A673 (cell line): ENCODE data around the gene GSTM5.

Source experiments
- CTCF ChIP-seq: fragments of 300-800, 200-600 bp; sonication (generic); conservative IDR thresholded peaks from 2 replicates; pipeline ENCODE4 v1.5.1; 2017; ENCODE audit warnings: low read depth, mild to moderate bottlenecking, antibody characterized with exemption, low read length, moderate library complexity, mixed read lengths
- EZH2 ChIP-seq: fragments of 200-600 bp; sonication (generic); IDR thresholded peaks from 2 replicates; pipeline ENCODE4 v1.6.1; 2017; ENCODE audit warnings: borderline replicate concordance, low read depth, mild to moderate bottlenecking, mixed read lengths, antibody characterized with exemption, low read length; ENCODE audit not compliant: poor library complexity, severe bottlenecking

- TF ChIP-seq CTCF (no peak), EZH2 (no peak)
Observed at GRCh38 chr1:109726007-109726406, 14.0 kb downstream of the GSTM5 start.
